ENCODE data around the gene SERTAD1. TPM values are rescaled to one million over a fixed set of nuclear protein-coding genes. Genes with fewer than 3 reads are reported as not detected.

SERTAD1 gene
- total and polyA plus RNA-seq, 2 of the 8 experiments (the other 6 are each of a cell fraction or from before 2014, with no cell fraction given) = 5.4 to 6.6 TPM

DNA sequence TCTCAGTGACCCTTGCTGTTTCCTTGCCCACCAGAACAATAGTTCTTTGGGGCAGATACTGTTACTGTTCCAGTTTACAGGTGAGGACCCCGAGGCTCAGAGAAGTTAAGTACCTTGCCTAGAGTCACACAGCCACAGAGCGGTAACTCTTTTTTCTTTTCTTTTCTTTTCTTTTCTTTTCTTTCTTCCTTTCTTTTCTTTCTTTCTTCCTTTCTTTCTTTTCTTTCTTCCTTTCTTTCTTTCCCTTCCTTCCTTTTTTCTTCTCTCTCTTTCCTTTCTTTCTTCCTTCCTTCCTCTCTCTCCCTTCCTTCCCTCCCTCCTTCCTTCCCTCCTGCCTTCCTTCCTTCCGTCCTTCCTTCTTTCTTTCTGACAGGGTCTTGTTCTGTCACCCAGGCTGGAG is 7.8 kb downstream of the SERTAD1 start:
- no peak overlapping the region for H4K8ac ChIP-seq (ENCODE audit: extremely low read depth, insufficient read depth, low read length)
- H2BK5ac ChIP-seq (ENCODE audit: low read depth, low read length) = no peak overlapping the region
- no peak for FAIRE-seq
- no peak overlapping the region for H3K4me3 ChIP-seq (ENCODE audit: extremely low read depth in 1 of 4, insufficient read depth in 2 of 4, low read depth in 3 of 4, low read length in 4 of 4)
- no peak overlapping the region for H3K56ac ChIP-seq (replicated peaks; ENCODE audit: insufficient read length, low read depth, low read length)
- H3K79me2 ChIP-seq (ENCODE audit: control insufficient read depth in 1 of 2, insufficient read depth in 2 of 2, low read length in 2 of 2) = no peaks in the 10 kb centered on the region
- 90% methylated on average over 3 of the region's 3 CpGs; no CpG with 5 or more reads in 1 of the 2 experiments for WGBS, 2 experiments (ENCODE audit: extremely low coverage in 1 of 2, insufficient coverage in 1 of 2, insufficient read length in 1 of 2, insufficient replicate concordance in 2 of 2, low coverage in 1 of 2, low lambda C conversion rate in 2 of 2, missing lambda C conversion rate in 1 of 2)
- H3K9ac ChIP-seq (replicated peaks in 1 of 4; ENCODE audit: extremely low read depth in 1 of 4, low read depth in 3 of 4, low read length in 3 of 4) = no peak overlapping the region
- H3K23ac ChIP-seq (ENCODE audit: insufficient read length) = no peak overlapping the region
- no peak overlapping the region for H2BK15ac ChIP-seq (ENCODE audit: low read length)
- H3K4me1 ChIP-seq (replicated peaks in 1 of 4; ENCODE audit: control insufficient read depth in 3 of 4, insufficient read depth in 4 of 4, low read length in 3 of 4) = peaks cover 4 to 18% (median 9%) of the 10 kb centered on the region in 4 experiments
- no peak overlapping the region for H2BK20ac ChIP-seq (ENCODE audit: low read length)
- CTCF ChIA-PET (ENCODE audit: partially characterized antibody) = interaction anchor here (1.4 to 4.4 kb wide), 5 partner anchors 9 to 113 kb away, joined by 3 to 41 read pairs (median 6); partner anchors contain the start of genes BLVRB and SPTBN4
- no peaks in the 10 kb centered on the region for H4K20me1 ChIP-seq (replicated peaks in 1 of 2; ENCODE audit: control insufficient read depth in 1 of 2, insufficient read depth in 2 of 2, low read length in 2 of 2)
- no peaks in the 10 kb centered on the region for H3K9me3 ChIP-seq (ENCODE audit: insufficient read depth in 2 of 2, low read depth in 1 of 2, low read length in 1 of 2)
- no peak overlapping the region for H4K5ac ChIP-seq (ENCODE audit: insufficient read length, low read depth, low read length)
- no peak overlapping the region for H3K4ac ChIP-seq (replicated peaks; ENCODE audit: insufficient read length, low read depth, low read length)
- H2AK5ac ChIP-seq (ENCODE audit: low read depth, low read length) = no peak overlapping the region
- H3K14ac ChIP-seq (ENCODE audit: insufficient read length) = no peak overlapping the region
- no peak overlapping the region for H3K4me2 ChIP-seq (ENCODE audit: insufficient read depth in 1 of 2, low read depth in 2 of 2, low read length in 2 of 2)
- no peak overlapping the region for H3K27ac ChIP-seq (ENCODE audit: low read depth, low read length)
- H2AFZ ChIP-seq (ENCODE audit: low read length) = no peak overlapping the region
- TF ChIP-seq, protein P1, sequence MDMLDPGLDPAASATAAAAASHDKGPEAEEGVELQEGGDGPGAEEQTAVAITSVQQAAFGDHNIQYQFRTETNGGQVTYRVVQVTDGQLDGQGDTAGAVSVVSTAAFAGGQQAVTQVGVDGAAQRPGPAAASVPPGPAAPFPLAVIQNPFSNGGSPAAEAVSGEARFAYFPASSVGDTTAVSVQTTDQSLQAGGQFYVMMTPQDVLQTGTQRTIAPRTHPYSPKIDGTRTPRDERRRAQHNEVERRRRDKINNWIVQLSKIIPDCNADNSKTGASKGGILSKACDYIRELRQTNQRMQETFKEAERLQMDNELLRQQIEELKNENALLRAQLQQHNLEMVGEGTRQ (IDR thresholded peaks at IDR 0.05; ENCODE audit: low read length) = no peak
- TF ChIP-seq KDM1A (IDR thresholded peaks at IDR 0.05; ENCODE audit: borderline replicate concordance, low read length) (0 out of 2 replicates have a peak, but pooled peaks have one; percentile 30), SP4 (IDR thresholded peaks at IDR 0.05; ENCODE audit: low read length) (no peak), MAFK (IDR thresholded peaks at IDR 0.05; ENCODE audit: low read depth, low read length) (no peak)
- H3K18ac ChIP-seq (ENCODE audit: extremely low read depth, low read length) = no peak overlapping the region
- H3K36me3 ChIP-seq (ENCODE audit: control insufficient read depth in 2 of 4, insufficient read depth in 4 of 4, low read length in 3 of 4) = peaks cover 0 to 2% (median 0%) of the 10 kb centered on the region in 4 experiments; a peak in 2 of 8 replicates
- peaks cover 3% of the 10 kb centered on the region; the same call in 1 of the 2 replicates for H3K23me2 ChIP-seq (ENCODE audit: low read depth, low read length)
- no peak overlapping the region for H4K91ac ChIP-seq (replicated peaks; ENCODE audit: insufficient read length, low read length)
- H2BK12ac ChIP-seq (ENCODE audit: low read depth, low read length) = no peak overlapping the region
- H3K27me3 ChIP-seq (replicated peaks in 1 of 4; ENCODE audit: control insufficient read depth in 3 of 4, extremely low read depth in 1 of 4, insufficient read depth in 3 of 4, low read length in 3 of 4) = no peaks in the 10 kb centered on the region; a peak in 1 of 7 replicates
- no peaks in the 10 kb centered on the region for H3K79me1 ChIP-seq (ENCODE audit: low read depth, low read length)
- DNase-seq (ENCODE audit: low read depth in 1 of 2, low spot score in 2 of 2) = no peak
- POLR2A ChIA-PET (ENCODE audit: partially characterized antibody) = interaction anchor here (0.9 to 3.1 kb wide), 5 partner anchors 10 to 29 kb away, joined by 3 to 14 read pairs (median 7); partner anchors contain the start of gene HIPK4
- H2BK120ac ChIP-seq (replicated peaks; ENCODE audit: low read depth, low read length) = no peak overlapping the region
